Measurements from ENCODE around the gene SLIT3.

SLIT3 gene

GRCh38 chr5:168976311-168976970 lies 324.5 kb downstream of the SLIT3 start:
- peak; percentile 77 for ATAC-seq
- TF ChIP-seq PATZ1 (CRISPR knock-in tag; IDR thresholded peaks at IDR 0.05; ENCODE audit: borderline replicate concordance) (0 out of 2 replicates have a peak, but pooled peaks have one; percentile 20), TOX (CRISPR knock-in tag; IDR thresholded peaks at IDR 0.05; ENCODE audit: borderline replicate concordance) (peak; percentile 79; the same call in 1 of the 2 replicates), ZC3H10 (CRISPR knock-in tag; IDR thresholded peaks at IDR 0.05) (peak; percentile 56; the same call in 1 of the 2 replicates), ISL1 (CRISPR knock-in tag; IDR thresholded peaks at IDR 0.05) (peak; percentile 93), SNAI2 (CRISPR knock-in tag; IDR thresholded peaks at IDR 0.05) (no peak), CSRNP3 (CRISPR knock-in tag; IDR thresholded peaks at IDR 0.05) (peak; percentile 77; the same call in 1 of the 2 replicates), RARB (CRISPR knock-in tag; IDR thresholded peaks at IDR 0.05) (0 out of 2 replicates have a peak, but pooled peaks have one; percentile 65), ZNF8 (CRISPR knock-in tag; IDR thresholded peaks at IDR 0.05) (peak; percentile 61; the same call in 1 of the 2 replicates), BACH2 (CRISPR knock-in tag; IDR thresholded peaks at IDR 0.05; ENCODE audit: borderline replicate concordance) (no peak), TCF4 (CRISPR knock-in tag; IDR thresholded peaks at IDR 0.05; ENCODE audit: borderline replicate concordance) (0 out of 2 replicates have a peak, but pooled peaks have one; percentile 42), ZNF70 (CRISPR knock-in tag; IDR thresholded peaks at IDR 0.05) (no peak), OSR1 (CRISPR knock-in tag; IDR thresholded peaks at IDR 0.05) (no peak), PPARA (CRISPR knock-in tag; IDR thresholded peaks at IDR 0.05; ENCODE audit: borderline replicate concordance) (no peak), ZFP3 (CRISPR knock-in tag; IDR thresholded peaks at IDR 0.05) (no peak), TSHZ2 (CRISPR knock-in tag; IDR thresholded peaks at IDR 0.05) (peak; percentile 63; the same call in 1 of the 2 replicates), CREB5 (CRISPR knock-in tag; IDR thresholded peaks at IDR 0.05; ENCODE audit: low read depth) (peak; percentile 50; the same call in 1 of the 2 replicates), ZFP30 (CRISPR knock-in tag; IDR thresholded peaks at IDR 0.05) (no peak)

- ATAC-seq: no peak
- TF ChIP-seq SNAI2 (CRISPR knock-in tag; IDR thresholded peaks at IDR 0.05): no peak
- TF ChIP-seq CSRNP3 (CRISPR knock-in tag; IDR thresholded peaks at IDR 0.05): no peak
- peak; percentile 46; the same call in 1 of the 2 replicates for TF ChIP-seq ZFP30 (CRISPR knock-in tag; IDR thresholded peaks at IDR 0.05)
- TF ChIP-seq PATZ1 (CRISPR knock-in tag; IDR thresholded peaks at IDR 0.05; ENCODE audit: borderline replicate concordance): no peak
- TF ChIP-seq ESRRG (CRISPR knock-in tag; IDR thresholded peaks at IDR 0.05): no peak
- TF ChIP-seq GLIS3 (CRISPR knock-in tag; IDR thresholded peaks at IDR 0.05): no peak
Measured at GRCh38 chr5:168975331-168975730, 325.6 kb downstream of the SLIT3 start.

Measured in SK-N-SH treated with all-trans-retinoic acid at 6 μM for 48 hours (cell line).